Measurements from ENCODE around the gene CLDN9. TPM values are rescaled to one million over a fixed set of nuclear protein-coding genes. Genes with fewer than 3 reads are reported as not detected.

Gene CLDN9
- total RNA-seq (2014; rRNA removed; shearing (Covaris generic)) = not detected in 2 replicates

DNA sequence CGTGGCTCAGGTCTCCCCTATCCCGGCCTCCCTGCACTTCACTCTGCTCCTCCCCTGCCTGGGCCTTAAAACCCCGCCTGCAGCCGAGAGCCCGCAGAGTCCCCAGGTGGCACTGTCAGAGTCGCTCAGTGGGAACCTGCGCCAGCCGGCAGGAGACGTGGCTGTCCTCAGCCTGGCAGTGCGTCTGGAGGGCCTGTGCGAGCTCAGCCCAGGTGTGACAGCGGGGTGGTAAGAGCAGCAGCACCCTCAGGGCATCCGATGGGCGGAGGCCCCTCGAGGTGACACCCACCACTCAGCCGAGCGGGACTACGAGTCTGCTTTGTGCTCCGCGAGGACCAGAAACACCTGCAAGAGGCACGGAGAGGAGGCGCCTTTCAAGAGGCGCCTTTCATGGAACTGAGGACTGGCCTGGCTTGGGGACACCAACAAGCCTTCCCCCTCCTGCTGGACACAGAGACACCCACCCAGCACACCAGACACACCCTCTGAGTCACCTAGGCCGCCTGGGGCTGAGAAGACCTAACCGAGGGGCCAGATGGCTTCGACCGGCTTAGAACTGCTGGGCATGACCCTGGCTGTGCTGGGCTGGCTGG lies at the start of gene CLDN9:
TSS of gene CLDN9 (plus strand) at position 96 of the 593 bp plus-strand sequence. CDS start at position 536, 440 bp downstream.
- peak; percentile 29 for DNase-seq (ENCODE audit: low read depth)

DNA sequence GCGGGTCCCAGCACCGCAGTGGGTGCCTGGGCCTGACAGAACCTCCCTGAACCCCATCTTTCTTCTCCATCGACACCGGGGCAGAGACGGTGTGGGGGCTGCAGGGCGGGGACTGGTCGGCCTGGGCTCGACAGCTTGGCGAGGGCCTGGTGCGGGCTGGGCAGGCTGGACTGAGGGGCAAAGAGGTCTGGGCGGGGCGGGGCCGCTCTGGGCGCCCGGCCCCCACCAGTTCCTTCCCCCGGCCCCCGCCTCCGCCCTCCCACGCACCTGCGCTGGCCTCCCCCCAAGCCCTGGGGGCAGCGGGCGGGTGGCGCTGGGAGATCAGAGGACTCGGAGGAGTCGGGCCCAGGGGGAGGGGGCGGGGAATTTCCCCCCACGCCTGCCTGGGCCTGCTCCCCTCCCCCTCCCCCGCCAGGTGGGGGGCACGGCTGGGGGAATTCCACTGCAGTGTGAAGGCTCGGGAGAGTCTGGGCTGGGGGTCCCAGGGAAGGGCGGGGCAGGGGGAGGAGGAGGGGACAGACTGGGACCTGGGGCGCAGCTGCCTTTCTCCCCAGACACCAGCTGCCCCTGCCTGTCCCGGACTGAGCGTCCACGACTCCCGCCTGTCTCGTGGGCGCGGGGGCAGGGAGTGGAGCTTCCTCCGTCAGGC lies 49.5 kb upstream of the CLDN9 start:
- DNase-seq (ENCODE audit: low read depth) = no peak

GRCh38 chr16:2963723-2964474 lies 48.8 kb upstream of the CLDN9 start, which contains the start of gene KREMEN2:
Gene KREMEN2 (plus strand): TSS chr16:2964275. CDS start chr16:2964521, 246 bp downstream.
- peak; percentile 65 for DNase-seq (ENCODE audit: low read depth)

GRCh38 chr16:2964475-2965336 lies 48.0 kb upstream of the CLDN9 start:
- DNase-seq (ENCODE audit: low read depth) = peak; percentile 67

DNA sequence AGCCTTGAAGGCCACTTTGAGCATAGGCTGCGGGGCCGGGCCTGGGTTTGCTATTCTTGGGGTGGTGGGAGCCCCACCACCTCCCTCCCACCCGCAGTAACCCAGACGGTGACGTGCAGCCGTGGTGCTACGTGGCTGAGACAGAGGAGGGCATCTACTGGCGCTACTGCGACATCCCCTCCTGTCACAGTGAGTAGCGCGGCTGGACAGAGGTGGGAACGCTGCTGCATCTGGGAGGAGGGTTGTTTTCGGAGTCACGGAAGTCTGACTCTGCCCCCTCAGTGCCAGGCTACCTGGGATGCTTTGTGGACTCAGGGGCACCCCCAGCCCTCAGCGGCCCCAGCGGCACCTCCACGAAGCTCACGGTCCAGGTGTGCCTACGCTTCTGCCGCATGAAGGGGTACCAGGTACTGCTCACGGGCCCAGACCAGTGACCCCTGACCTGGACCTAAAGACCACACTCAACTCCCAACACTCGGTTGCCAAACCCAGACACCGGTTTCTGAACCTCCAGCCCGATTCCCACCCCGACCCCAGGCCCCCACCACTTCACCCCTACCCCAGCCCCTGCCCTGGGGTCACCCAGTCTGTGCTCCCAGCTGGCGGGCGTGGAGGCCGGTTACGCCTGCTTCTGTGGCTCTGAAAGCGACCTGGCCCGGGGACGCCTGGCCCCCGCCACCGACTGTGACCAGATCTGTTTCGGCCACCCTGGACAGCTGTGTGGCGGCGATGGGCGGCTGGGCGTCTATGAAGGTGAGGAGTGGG lies 46.5 kb upstream of the CLDN9 start:
- no peak for DNase-seq (ENCODE audit: low read depth)

GRCh38 chr16:2966808-2967191 lies 45.9 kb upstream of the CLDN9 start:
- DNase-seq (ENCODE audit: low read depth) = no peak

GRCh38 chr16:2967211-2967631 lies 45.5 kb upstream of the CLDN9 start:
- DNase-seq (ENCODE audit: low read depth) = no peak

DNA sequence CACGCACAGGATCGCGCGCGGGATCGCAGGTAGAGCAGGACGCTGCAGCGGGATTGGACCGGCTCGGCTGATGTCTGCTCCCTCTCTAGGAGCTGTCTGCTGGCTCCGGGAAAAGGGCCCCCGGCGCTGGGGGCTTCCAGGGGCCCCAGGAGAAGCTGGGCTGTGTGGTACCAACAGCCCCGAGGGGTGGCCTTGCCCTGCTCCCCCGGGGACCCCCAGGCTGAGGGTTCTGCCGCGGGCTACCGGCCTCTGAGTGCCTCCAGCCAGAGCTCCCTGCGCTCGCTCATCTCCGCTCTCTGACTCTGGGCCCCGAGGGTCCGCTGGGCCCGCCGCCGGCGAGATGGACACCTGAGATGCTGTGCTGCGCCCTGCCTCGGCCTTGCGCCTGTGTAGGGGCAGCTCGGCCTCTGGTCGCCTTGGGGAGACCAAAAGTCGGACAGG lies 45.0 kb upstream of the CLDN9 start:
- DNase-seq (ENCODE audit: low read depth) = no peak

GRCh38 chr16:2968368-2968737 lies 44.4 kb upstream of the CLDN9 start:
- no peak for DNase-seq (ENCODE audit: low read depth)

DNA sequence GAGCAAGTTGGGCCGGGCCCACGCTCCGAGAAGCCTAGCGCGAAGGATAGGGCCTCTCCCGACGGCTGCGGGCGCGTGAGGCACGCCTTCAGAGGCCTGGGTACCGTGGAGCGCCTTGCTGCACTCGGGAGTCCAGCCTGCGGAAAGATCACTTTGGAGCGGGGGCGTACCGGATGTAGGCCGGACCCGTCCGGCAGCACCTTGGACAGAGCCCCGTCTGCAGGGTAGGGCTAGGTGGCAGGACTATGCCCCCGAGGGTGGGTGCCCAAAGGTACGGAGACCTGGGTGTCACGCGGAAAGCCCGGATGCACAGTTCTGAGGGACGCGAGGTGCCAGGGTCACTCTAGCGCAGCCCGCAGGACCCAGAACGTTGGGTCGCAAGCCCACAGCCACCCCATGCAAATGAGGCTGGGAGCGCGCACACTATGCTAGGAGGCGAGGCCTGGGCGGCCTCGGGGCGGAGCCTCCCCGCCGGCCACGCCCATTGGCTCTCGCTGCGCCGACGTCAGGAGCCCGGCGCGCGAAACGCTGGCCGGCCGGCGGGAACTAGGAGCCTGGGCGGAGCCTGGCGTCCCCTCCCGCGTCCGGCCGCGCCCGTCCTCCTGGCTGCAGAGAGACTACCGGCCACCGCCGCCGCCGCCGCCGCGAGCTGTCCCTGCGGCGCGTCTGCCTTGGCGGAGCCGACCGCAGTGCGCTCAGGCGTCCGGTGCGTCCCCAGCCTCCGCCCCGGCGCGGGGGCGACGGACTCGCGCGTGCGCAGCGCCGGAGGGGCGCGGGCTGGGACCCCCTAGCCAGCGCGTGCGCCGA lies 43.8 kb upstream of the CLDN9 start, which contains the start of gene PAQR4:
TSS of gene PAQR4 (plus strand) at position 611 of the 807 bp plus-strand sequence. CDS start 327 bp downstream, outside the sequence.
- peak; percentile 85 for DNase-seq (ENCODE audit: low read depth)

GRCh38 chr16:2969545-2970521 lies 42.9 kb upstream of the CLDN9 start:
- DNase-seq (ENCODE audit: low read depth) = peak; percentile 69

GRCh38 chr16:2970563-2970962 lies 42.2 kb upstream of the CLDN9 start:
- peak; percentile 27 for DNase-seq (ENCODE audit: low read depth)

DNA sequence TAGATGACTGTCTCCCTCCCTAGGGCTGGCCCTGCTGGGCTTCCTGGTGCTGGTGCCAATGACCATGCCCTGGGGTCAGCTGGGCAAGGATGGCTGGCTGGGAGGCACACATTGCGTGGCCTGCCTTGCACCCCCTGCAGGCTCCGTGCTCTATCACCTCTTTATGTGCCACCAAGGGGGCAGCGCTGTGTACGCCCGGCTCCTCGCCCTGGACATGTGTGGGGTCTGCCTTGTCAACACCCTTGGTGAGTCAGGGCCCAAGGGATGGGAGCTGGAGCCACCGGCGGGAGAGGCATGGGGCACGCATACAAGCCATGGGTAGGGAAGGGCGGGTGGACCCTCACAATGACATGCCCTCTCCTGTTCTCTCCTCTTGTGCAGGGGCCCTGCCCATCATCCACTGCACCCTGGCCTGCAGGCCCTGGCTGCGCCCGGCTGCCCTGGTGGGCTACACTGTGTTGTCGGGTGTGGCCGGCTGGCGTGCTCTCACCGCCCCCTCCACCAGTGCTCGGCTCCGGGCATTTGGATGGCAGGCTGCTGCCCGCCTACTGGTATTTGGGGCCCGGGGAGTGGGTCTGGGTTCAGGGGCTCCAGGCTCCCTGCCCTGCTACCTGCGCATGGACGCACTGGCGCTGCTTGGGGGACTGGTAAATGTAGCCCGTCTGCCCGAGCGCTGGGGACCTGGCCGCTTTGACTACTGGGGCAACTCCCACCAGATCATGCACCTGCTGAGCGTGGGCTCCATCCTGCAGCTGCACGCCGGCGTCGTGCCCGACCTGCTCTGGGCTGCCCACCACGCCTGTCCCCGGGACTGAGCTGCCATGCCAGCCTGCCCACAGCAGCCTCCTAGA lies 41.4 kb upstream of the CLDN9 start:
- DNase-seq (ENCODE audit: low read depth) = no peak

GRCh38 chr16:2971985-2972784 lies 40.5 kb upstream of the CLDN9 start:
- DNase-seq (ENCODE audit: low read depth) = peak; percentile 25

DNA sequence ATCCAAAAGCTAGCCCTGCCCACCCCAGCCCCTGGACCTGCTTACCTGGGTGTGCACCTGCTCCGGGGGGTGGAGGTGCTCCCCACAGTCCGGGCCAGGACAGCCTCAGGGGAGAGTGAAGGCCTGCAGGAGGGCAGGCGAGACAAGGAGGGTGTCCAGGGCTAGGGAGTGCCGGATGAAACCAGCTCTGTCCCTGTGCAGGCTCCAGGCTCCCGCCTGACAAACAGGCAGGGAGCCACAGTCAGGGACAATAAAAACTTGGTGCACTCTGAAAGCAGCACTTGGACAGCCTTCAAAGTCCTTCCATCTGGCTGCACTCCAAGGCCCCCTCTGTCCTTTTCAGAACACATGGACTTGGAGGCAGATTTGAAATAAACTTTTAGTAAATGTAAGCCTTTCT lies 39.6 kb upstream of the CLDN9 start:
- no peak for DNase-seq (ENCODE audit: low read depth)

- no peak for DNase-seq (ENCODE audit: low read depth)
Observed at GRCh38 chr16:2973605-2974318, 39.0 kb upstream of the CLDN9 start.

Measured in M059J (cell line).